Breast epithelium (tissue), 3 donors: ENCODE results near the gene COL23A1.

Experiments used
- CTCF ChIP-seq, 3 donors: fragments of 450-650 bp; IDR thresholded peaks; one replicate each; pipeline ENCODE4 v1.5.1; 2016 to 2017; ENCODE audit warnings: antibody characterized with exemption in 3 of 3, mild to moderate bottlenecking in 3 of 3, moderate library complexity in 3 of 3
- POLR2A ChIP-seq: fragments of 450-650 bp; IDR thresholded peaks from one replicate; pipeline ENCODE4 v1.6.1; 2016; ENCODE audit warnings: antibody characterized with exemption, mild to moderate bottlenecking, moderate library complexity
- POLR2AphosphoS5 ChIP-seq, 3 donors: sonication (generic); formaldehyde crosslinking; IDR thresholded peaks; one replicate each; pipeline ENCODE4 v1.6.1; 2017; ENCODE audit warnings: antibody characterized with exemption in 3 of 3

- TF ChIP-seq POLR2AphosphoS5 (IDR thresholded peaks at IDR 0.05) (no peak), CTCF (IDR thresholded peaks at IDR 0.05) (no peak), POLR2A (no peak)
Measured at GRCh38 chr5:178588769-178589168, 1.4 kb downstream of the COL23A1 start.
